ENCODE measurements around the gene TMEM17.
"Not testable (repeated sequence)": the region's sequence is repeated elsewhere in the genome, so short reads cannot be mapped to it uniquely, and the experiment has no call there.

TMEM17 gene

GRCh38 chr2:62524293-62524941 lies 18.4 kb upstream of the TMEM17 start:
- H3K27me3 ChIP-seq (ENCODE audit: insufficient read depth, low read depth, severe bottlenecking), result no peaks in the 10 kb centered on the region
- TF ChIP-seq CTCF (IDR thresholded peaks at IDR 0.05; ENCODE audit: low read depth, low read length), result no peak
- H3K27ac ChIP-seq, result no peak overlapping the region
- H3K4me3 ChIP-seq (ENCODE audit: low read depth, low read length), result no peak overlapping the region
- no peaks in the 10 kb centered on the region for H3K9me3 ChIP-seq (ENCODE audit: severe bottlenecking)
- DNase-seq, result no peak
- no peaks in the 10 kb centered on the region for H3K36me3 ChIP-seq

GRCh38 chr2:62521061-62521460 lies 15.1 kb upstream of the TMEM17 start:
- H3K27ac ChIP-seq; H3K4me3 ChIP-seq (ENCODE audit: low read depth, low read length); DNase-seq; H3K9me3 ChIP-seq (ENCODE audit: severe bottlenecking); H3K27me3 ChIP-seq (ENCODE audit: insufficient read depth, low read depth, severe bottlenecking); H3K36me3 ChIP-seq: not testable (repeated sequence)

- Histone ChIP-seq H3K9me3 (ENCODE audit: severe bottlenecking) (peaks cover 3% of the 10 kb centered on the region), H3K27me3 (ENCODE audit: insufficient read depth, low read depth, severe bottlenecking) (no peaks in the 10 kb centered on the region), H3K27ac (no peak overlapping the region), H3K4me3 (ENCODE audit: low read depth, low read length) (no peak overlapping the region), H3K36me3 (no peaks in the 10 kb centered on the region)
- no peak for DNase-seq
- TF ChIP-seq CTCF (IDR thresholded peaks at IDR 0.05; ENCODE audit: low read depth, low read length), result no peak
Observed at GRCh38 chr2:62512384-62512783, 6.4 kb upstream of the TMEM17 start.

- DNase-seq, result no peak
- Histone ChIP-seq H3K36me3 (no peaks in the 10 kb centered on the region), H3K27ac (no peak overlapping the region), H3K4me3 (ENCODE audit: low read depth, low read length) (no peak overlapping the region), H3K9me3 (ENCODE audit: severe bottlenecking) (peaks cover 3% of the 10 kb centered on the region), H3K27me3 (ENCODE audit: insufficient read depth, low read depth, severe bottlenecking) (no peaks in the 10 kb centered on the region)
- TF ChIP-seq CTCF (IDR thresholded peaks at IDR 0.05; ENCODE audit: low read depth, low read length), result no peak
Observed at GRCh38 chr2:62511636-62512035, 5.6 kb upstream of the TMEM17 start.

GRCh38 chr2:62506421-62506750 lies 391 bp upstream of the TMEM17 start:
- peak overlapping the region; percentile 79 for H3K27ac ChIP-seq
- H3K4me3 ChIP-seq (ENCODE audit: low read depth, low read length), result peak overlapping the region; percentile 74
- no peaks in the 10 kb centered on the region for H3K9me3 ChIP-seq (ENCODE audit: severe bottlenecking)
- no peaks in the 10 kb centered on the region for H3K36me3 ChIP-seq
- no peak for DNase-seq
- H3K27me3 ChIP-seq (ENCODE audit: insufficient read depth, low read depth, severe bottlenecking), result no peaks in the 10 kb centered on the region
- no peak for TF ChIP-seq CTCF (IDR thresholded peaks at IDR 0.05; ENCODE audit: low read depth, low read length)

GRCh38 chr2:62505109-62505749 lies 766 bp downstream of the TMEM17 start:
- no peak for TF ChIP-seq CTCF (IDR thresholded peaks at IDR 0.05; ENCODE audit: low read depth, low read length)
- no peaks in the 10 kb centered on the region for H3K36me3 ChIP-seq
- H3K9me3 ChIP-seq (ENCODE audit: severe bottlenecking), result no peaks in the 10 kb centered on the region
- H3K27me3 ChIP-seq (ENCODE audit: insufficient read depth, low read depth, severe bottlenecking), result no peaks in the 10 kb centered on the region
- H3K4me3 ChIP-seq (ENCODE audit: low read depth, low read length), result peak overlapping the region; percentile 74
- no peak for DNase-seq
- H3K27ac ChIP-seq, result peak overlapping the region; percentile 79

All from WERI-Rb-1 (cell line).